Measurements from ENCODE around the gene TRPM3.

TRPM3 gene

DNA sequence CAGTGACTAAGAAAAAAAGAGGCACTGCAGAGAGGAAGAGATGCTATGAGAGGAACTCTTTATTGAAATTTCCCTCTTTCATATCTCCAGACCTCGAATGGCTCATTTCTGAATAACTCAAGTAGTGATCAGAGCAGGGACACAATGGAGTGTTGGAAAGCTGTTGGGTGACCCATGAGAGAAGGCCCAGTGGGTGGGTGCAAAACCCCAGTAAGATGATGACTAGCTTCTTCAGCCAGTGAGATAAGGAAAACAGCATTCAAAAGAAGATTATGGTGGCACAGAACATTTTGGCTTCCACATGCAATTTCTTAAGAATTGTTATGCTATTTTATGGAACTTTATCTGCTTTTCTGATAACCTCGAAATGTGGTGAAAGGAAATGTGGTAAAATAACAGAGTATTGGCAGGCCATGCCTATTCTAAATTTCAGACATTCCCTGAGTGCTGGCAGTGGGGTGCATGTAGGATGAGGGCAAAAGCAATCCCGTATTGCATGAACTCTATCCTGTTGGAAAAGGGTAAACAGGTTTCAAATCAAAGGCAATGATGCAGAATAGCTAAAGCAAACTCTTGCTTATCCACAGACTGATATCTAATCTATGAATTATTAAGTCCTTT, 579.0 kb downstream of the TRPM3 start:
- no peak for DNase-seq

DNA sequence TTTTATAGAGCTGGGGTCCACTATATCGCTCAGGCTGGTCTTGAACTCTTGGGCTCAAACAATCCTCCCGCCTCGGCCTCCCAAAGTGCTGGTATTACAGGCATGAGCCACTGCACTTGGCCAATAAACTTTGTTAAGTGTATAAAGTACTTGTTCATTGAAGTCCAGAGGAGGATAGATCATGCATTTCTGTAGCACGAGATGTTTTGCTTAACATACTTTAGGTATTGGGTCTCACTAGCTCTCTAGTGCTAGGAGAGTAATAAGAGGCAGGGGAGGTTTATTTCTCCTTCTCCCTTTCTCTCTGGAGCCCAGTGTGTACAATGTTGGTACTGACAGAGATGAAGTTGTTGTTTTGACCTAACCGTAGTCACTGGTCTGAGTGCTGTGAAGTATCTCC, 581.4 kb downstream of the TRPM3 start:
- DNase-seq = no peak

DNA sequence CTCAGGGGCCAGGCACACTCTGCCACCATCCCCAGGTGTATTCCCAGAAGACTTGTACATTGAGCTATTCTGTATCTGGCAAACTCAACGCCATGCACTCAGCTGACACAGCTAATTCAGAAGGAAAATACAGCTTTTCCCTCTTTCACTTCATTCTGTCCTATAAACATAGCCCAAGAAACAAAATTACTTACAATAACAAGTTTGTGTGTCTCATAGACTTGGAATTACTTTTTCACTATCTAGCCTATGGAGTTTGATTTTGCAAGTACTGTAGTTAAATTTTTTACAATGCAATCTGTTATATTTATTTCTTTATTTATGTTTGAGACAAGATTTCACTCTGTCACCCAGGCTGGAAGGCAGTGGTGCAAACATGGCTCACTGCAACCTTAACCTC, 581.9 kb downstream of the TRPM3 start:
- no peak for DNase-seq

DNA sequence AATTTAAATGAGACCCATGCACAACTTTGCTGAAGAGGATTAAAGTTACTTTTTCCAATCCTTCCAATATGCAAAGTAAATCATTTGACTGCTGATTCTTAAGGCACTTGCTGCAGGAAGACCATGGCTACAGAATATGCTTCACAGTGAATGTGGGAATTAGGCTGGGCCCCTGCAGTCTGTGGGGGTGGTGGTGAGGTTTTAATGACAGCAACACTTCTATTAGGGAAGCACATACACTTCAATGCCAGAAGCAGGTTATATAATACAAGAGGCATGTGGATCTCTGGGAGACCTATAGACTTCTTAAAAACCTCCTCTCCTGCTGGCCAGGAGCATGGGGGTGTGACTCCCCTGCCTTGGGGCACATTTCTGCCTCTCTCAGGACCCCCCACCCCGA, 582.4 kb downstream of the TRPM3 start:
- no peak for DNase-seq

DNA sequence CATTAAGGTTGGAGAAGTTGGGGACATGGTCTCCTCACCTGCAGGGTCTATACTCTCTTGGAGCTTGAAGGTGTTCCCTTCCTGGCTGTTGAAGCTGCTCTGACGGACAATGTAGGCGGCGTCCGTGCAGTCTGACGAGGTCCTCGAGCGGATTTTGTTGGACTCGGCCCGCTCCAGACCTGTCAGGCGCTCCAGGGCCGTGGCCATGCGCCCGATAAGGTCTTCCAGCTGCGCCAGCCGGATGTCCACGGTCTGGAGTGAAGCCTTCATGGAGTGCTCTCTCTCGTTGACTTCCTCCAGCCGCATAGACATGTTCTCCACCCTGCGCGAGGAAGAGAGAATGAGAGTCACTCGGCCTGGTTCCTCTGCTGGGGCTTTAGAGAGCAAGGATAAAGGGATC, 584.3 kb downstream of the TRPM3 start:
- no peak for DNase-seq

DNA sequence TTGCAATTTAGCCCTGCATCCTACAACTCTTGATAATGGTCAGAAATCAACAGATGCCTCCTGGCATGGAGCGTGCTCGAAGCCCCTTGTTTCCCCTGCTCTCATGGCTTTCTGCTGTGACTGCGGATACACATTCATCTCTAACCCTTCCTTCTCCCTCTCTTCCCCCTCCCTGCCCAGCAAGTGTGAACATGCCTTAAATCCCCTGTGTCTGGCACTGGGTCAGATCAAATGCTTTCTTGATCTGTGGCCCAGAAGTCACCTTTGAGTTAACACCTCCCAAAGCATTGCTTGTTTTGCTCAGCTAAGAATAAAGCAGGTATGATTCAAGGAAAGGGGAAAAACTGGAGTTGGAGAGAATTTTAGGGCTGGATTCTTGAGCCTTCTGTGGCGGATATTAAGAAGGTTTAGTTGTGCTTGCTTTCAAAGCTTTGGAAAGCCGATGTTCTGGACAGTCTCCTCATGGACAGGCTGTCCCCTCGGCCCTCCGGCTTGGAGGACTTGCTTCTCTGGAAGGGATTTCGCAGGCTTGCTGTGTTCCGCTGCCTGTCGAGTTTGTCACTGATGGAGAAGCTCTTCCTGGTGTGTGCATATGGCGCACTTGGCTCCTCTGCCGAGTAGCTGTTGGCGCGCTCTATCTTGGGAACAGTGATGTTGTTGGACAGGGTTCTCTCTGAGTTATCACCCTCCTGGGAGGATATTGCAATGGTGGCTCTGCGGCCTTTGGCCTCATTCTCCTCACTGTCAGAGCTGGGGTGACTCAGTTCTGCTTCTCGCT, 585.7 kb downstream of the TRPM3 start:
- DNase-seq = no peak

DNA sequence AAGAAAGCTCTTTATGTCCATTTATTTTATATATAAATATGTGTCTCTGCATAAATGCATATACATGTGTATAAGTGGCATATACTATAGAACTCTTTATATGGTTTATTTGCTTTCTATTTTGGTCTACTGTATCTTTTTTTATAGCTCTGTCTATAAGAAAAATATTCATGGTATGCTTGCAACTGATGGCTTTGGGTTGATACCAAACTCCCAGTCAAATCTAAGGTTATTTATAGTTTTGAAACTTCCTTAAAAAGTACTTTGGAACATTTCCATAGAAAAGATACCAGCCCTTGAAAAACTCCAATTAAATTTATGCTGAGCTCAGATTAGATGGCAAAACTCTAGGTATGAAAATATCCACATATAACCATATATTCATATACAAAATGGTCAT, 587.0 kb downstream of the TRPM3 start:
- no peak for DNase-seq

DNA sequence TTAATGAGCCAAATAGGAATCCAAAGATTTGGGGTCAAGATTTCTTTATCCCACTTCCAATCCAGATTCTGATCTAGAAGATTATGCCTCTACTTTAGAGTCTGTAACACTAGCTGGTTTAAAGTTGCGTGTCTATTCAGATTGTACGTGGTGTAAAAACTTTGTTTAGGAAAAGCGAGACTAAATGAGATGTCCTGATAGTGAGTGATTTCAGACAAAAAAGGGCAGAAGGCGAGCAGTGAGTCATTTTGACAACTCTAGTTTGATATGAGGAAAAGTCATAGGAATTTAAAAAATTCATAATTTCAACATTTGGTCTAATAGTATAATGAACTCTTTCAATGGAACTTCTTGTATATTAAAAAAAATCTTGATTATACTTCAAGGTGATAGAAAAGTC, 587.4 kb downstream of the TRPM3 start:
- DNase-seq = no peak

DNA sequence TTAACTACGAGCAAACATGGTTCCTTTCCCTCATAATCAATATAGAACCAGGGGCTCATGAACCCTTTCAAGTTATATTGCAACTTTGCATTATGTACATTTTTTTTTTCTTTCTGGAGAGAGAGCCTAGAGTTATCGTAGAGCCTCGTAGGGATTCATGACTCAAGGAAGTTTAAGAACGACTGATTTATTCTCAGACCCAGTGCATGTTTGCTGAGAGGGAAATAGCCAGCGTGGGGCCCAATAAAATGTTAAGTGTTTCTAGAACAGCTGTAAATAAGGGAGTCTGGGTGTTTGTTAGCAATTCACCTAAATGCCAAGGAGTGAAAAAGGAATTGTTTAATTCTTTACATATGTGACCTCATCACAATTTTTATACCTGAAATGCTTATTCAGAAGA, 587.9 kb downstream of the TRPM3 start:
- DNase-seq = no peak

DNA sequence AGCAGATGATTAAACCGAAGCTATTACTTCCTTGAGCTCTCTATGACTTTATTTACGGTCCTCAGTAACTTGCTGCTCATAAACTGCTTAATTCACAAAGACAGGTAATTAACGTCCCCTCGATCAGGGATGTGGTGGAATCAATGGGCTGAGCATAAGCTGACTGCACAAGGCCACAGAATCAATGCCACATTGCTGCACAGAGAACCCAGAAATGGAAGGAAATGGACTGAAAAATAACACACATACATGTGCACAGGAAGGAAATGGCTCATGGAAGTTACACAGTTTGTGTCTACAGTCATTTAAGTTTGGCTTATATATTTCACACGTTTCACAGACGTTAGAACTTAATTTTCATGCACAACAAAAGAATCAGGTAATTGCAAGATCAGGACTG, 588.7 kb downstream of the TRPM3 start:
- DNase-seq = no peak

DNA sequence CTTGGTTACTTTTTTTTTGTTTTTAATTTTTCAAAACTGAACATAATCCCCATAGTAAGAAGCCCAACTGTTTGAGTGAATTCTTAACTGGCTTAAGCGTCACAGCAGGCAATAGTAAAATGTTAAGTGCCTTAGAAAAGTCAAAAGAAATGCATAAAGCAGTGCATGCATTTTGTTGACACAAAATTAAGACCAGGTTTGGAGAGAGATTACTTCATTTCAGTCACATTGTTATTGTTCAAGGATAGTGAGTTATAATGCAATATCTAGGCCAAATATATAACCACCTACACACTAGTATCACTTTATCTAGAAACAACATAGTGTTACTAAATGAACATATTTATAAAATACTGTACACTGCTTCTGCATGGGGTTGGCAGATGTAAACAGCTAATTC, 590.1 kb downstream of the TRPM3 start:
- DNase-seq = no peak

DNA sequence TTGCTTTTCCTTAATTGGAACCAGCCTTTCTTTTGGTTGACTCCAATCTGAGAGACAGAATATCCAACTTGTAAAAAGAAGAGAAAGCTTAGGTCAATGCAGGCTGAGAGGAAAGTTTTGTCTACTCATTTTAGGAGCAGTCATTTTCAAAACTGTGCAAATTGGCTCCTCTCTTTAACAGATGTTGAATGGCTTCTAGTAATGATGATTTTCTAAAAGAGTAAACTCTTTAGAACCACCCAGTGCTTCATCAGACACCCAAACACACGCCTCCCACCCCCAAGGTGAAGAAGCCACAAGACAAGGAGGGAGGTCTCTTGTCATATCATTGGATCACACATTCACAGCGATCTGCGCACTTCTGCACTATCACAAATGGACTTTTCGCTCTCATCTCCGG, 590.7 kb downstream of the TRPM3 start:
- DNase-seq = no peak

DNA sequence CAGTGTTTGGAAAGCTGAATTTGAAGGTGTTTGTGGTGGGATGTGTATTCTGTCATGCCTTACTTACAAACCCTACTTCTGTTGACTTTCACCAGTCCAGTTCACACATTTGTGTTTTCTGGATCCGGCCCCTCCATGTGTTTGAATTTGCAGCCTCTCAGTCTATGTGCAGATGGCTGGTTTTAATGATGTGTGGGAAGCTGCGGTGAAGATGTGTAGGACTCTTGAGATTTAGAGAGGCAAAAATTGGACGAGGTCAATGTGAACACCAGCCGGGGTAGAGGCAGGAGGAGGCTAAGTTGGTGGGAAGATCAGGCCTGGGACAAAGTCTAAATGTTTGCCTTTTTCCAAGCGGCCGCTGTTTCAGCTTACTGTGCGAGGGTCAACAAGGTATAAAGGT, 591.6 kb downstream of the TRPM3 start:
- no peak for DNase-seq

DNA sequence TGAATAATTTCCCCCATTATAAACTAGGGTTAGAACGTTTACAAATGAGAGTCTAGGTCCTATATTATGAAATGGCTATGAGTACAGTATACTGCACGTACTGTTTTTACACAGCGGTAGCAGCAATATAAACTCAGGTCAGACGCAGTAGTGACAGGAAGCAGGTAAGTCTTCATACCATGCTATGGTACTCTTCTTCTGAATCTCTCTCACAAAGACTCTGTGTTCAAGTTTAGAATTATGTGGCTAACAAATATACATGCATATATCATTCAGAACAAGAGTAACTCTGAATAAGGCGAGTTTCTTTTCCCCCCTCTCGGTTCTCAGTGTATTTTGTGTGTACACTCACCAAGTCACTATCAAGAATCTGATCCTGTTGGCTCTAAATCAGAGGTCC, 592.0 kb downstream of the TRPM3 start:
- DNase-seq = no peak

DNA sequence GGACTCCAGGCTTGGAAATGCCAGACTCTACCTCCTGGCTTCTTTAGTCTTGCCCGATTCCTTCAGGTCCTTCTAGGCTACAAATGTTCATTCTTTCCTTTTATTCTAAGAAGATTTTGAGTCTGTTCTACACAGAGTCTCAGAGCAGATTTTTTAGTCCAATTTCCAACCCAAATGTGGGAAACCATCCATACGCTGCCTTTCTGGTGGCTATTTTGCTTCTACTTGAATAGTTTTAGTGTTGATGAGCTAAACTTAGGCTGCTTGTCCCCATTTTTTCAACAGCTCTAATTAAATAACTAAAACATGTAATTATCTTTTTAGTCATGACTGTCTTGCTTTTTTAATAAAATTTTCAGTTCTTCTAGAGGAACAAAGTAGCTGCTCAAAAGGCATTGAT, 594.5 kb downstream of the TRPM3 start:
- no peak for DNase-seq

DNA sequence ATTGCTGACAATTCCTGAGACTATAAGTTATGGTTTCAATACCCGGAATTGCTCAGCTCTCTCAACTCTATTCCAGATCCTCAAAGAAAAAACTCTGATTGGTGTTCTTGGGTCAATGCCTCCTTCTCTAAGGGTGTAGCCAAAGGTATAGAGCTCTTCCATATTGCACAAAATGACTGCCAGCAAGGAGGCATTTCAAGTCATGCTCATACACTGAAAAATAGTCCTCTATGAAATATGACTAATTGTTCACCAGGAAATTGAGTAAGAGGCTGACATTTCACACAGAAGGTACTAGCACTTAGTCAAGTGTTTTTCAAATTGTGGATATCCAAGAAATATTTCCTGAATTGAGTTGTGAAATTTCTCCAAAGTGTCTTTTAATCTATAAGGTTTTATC, 595.9 kb downstream of the TRPM3 start:
- DNase-seq = no peak

DNA sequence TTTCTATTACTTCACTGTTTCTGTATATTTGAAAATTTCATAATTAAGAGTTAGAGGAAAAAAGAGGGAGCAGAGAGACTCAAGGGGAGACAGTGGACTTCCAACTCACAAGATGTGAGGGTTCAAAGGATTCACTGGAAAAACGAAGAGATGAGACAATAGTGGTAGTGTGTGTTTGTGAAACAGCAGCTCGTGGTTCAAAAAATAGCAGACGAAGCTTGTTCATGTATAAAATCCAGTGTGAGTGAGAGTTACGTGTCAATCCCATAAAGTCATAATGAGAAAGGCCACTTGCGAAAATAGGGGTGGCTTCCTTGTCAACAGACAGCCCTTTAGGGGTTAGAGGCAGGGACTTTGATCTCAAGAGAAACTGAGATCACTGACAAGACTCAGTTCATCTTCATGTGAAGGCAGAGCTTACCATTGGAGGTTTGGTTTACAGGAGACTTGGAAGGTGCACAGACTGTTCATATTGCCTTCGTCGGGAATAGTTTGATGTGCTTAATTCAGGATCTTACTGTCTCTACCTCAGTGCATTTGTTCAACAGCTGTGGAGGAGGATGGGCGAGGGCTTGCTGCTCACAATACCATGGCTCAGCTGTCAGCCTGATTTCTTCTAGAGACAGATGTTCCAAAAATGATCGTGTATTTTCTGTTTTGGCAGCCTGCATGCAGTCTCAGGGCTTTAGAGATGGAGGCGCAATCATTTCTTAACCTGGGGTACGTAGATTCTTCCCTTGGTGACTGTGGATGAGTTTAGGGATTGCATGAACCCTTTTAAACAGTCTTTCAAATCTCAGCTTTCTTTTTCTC, 601.3 kb downstream of the TRPM3 start:
- DNase-seq = no peak

DNA sequence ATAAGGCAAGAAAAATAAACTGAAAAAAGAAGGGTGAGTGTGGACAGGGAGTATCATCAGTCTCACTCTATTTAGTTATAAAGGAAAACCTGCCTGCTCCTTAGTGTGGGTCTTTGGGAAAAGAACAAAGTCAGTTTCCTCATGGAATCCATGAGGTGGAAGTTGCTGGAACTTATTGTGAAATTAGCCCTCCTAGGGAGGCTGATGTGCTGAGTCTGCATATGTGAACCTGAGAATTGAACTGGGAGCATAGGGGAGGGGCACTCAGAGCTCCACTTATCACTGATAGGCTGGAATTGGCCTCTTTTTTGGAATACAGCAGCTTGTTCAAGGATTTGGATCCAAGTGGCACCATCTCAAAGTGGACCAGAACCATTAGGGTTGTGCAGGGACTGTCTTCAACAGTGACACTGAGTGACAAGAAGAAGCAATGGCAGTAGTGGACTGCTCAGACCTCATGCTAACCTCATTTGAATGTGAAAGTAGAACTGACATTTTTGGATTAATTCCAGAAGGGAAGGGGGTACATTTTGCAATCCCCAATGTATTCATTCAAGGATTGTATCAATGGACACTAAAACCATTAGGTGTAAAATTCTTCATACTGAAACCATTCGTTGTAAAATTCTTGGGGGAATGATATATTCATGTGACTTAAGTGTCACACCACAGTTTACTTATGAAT, 603.4 kb downstream of the TRPM3 start:
- DNase-seq = no peak

DNA sequence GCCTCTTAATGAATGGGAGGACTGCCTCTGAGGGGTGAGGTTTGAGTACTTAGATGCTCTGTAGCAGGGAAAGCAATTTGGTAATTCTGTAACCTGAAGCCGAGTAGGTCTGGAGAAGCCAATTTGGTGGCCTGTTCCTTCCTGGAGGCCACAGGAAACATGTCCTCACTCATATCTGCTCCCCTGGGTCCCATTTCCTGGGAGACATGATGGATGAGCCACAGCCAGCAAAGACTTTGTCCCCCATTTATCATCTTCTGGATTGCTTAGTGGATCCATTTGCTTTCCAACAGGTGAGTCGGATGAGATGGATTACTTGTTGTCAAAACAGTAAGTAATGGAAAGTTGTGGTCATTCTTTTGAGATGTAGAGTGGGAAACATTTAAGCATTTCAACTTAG, 607.1 kb downstream of the TRPM3 start:
- no peak for DNase-seq

DNA sequence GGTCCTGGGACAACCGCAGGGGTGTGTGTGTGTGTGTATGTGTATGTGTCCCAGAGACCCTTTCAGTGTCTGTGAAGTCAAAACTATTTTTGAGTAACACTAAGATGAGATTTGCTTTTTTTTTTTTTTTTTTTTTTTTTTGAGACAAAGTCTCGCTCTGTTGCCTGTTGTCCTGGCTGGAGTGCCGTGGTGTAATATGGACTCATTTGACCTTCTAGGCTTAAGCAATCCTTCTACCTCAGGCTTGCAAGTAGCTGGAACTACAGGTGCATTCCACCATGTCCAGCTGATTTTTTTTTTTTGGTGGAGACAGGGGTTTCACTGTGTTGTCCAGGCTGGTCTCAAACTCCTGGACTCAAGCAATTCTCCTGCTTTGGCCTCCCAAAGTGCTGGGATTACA, 609.6 kb downstream of the TRPM3 start:
- no peak for DNase-seq

DNA sequence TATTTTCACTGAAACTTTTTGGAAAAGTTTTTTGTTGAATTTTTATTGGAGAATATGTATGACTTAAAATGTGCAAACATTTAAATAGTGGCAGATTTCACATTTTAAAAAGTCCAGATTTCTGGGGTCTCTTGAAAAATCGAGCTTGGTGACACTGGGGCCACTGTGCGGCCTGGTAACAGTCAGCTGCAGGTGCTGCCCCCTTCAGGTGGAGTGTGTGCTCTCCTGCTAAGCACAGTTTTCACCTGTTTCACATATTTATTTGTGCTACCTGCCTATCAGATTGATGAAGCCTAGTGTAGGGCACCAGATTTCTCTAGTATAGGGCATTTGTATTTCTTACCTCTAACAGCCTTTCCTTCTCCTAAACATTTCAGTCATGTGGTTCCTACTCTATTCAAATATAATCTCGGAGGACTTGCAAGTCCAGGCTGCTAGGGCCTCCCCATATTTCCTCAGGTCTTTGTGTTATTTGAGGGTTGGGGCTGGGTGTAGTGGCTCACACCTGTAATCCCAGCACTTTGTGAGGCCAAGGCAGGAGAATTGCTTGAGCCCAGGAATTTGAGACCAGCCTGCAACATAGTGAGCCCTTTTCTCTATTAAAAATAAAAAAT, 611.2 kb downstream of the TRPM3 start:
- no peak for DNase-seq

DNA sequence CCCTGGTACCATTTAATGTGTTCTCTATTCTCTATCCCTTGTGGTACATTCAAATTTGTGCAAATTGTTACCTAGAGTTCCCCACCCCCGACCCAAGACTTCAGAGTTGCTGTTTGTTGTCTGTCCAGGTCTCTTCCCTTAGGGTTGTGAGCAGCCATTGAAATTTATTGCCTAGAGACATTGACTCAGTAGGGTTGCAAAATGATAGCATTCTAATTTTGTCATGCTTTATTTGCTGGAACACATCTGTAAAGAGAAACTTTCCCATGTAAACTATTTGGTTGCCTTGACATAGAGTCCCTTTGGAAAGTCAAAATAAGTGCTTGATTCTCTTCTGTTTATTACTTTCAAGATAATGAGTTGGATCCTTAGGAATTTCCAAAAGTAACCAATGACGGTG, 615.3 kb downstream of the TRPM3 start:
- no peak for DNase-seq

DNA sequence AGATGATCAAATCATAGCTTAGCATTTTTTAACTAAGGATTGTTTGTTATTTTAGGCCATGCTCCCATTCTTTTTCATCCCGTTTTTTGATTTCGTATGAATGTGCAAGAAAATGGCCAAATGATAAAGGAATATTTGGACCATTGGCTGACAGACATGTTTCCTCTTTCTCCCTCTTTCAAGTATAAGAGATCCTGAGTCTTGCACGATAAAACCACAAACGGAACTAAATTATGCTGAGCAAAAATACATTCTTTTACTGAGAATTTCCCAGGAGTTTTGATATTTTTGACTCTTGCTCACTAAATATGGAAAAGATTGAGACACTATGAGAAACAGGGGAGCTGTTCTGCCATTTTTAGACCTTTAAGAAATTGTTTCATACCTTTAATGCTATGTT, 616.6 kb downstream of the TRPM3 start:
- no peak for DNase-seq
